Ecto neural progenitor cell (in vitro differentiated cells): ENCODE data around the gene KLHL3.
A peak's percentile ranks its signal among the peaks of the same experiment; 100 is the strongest.

Experiments
- DNase-seq: peaks from one replicate; pipeline ENCODE4 v3.0.0-alpha.2; 2018; ENCODE audit warnings: low spot score

The KLHL3 gene

GRCh38 chr5:137611011-137611580 lies 124.8 kb downstream of the KLHL3 start:
- peak; percentile 26 for DNase-seq

- DNase-seq = peak; percentile 15
These were observed 125.3 kb downstream of the KLHL3 start for GRCh38 chr5:137610598-137610997.

GRCh38 chr5:137609127-137609526 lies 126.8 kb downstream of the KLHL3 start:
- DNase-seq = no peak

- peak; percentile 18 for DNase-seq
These were observed 128.1 kb downstream of the KLHL3 start for GRCh38 chr5:137607771-137608170.

GRCh38 chr5:137606401-137606800 lies 129.5 kb downstream of the KLHL3 start:
- no peak for DNase-seq

- DNase-seq = peak; percentile 31
These were observed 130.5 kb downstream of the KLHL3 start for GRCh38 chr5:137605411-137605810.

GRCh38 chr5:137604348-137605095 lies 131.4 kb downstream of the KLHL3 start:
- DNase-seq = peak; percentile 44

- peak; percentile 25 for DNase-seq
These were observed 132.0 kb downstream of the KLHL3 start for GRCh38 chr5:137603891-137604290.

- DNase-seq = no peak
These were observed 132.5 kb downstream of the KLHL3 start for GRCh38 chr5:137603356-137603755.

GRCh38 chr5:137602721-137603273 lies 133.1 kb downstream of the KLHL3 start:
- peak; percentile 24 for DNase-seq

- no peak for DNase-seq
These were observed 135.0 kb downstream of the KLHL3 start for GRCh38 chr5:137600721-137601360.

GRCh38 chr5:137599457-137599856 lies 136.4 kb downstream of the KLHL3 start:
- DNase-seq = no peak

- peak; percentile 14 for DNase-seq
These were observed 137.5 kb downstream of the KLHL3 start for GRCh38 chr5:137598399-137598798.

- DNase-seq = no peak
These were observed 138.9 kb downstream of the KLHL3 start for GRCh38 chr5:137596941-137597340.

GRCh38 chr5:137595396-137596079 lies 140.4 kb downstream of the KLHL3 start:
- peak; percentile 8 for DNase-seq

- peak; percentile 15 for DNase-seq
These were observed 141.2 kb downstream of the KLHL3 start for GRCh38 chr5:137594717-137595116.

- no peak for DNase-seq
These were observed 143.6 kb downstream of the KLHL3 start for GRCh38 chr5:137592317-137592716.

GRCh38 chr5:137589185-137589584 lies 146.7 kb downstream of the KLHL3 start:
- peak; percentile 6 for DNase-seq

GRCh38 chr5:137587919-137588318 lies 148.0 kb downstream of the KLHL3 start:
- peak; percentile 17 for DNase-seq

- no peak for DNase-seq
These were observed 151.6 kb downstream of the KLHL3 start for GRCh38 chr5:137584262-137584661.

GRCh38 chr5:137583129-137583528 lies 152.8 kb downstream of the KLHL3 start:
- DNase-seq = no peak

- DNase-seq = peak; percentile 6
These were observed 153.7 kb downstream of the KLHL3 start for GRCh38 chr5:137582218-137582617.
